CD4-positive, alpha-beta memory T cell (primary cell): ENCODE data around the gene CLNS1A. TPM values are rescaled to one million over a fixed set of nuclear protein-coding genes. Genes with fewer than 3 reads are reported as not detected.
"Not testable (repeated sequence)": the region's sequence is repeated elsewhere in the genome, so short reads cannot be mapped to it uniquely, and the experiment has no call there.

ENCODE experiments used
- CTCF ChIA-PET: fragments of 350-600 bp; sonication (Branson Sonifier 250); formaldehyde crosslinking; loops from one replicate; lab custom pipeline; 2021; ENCODE audit warnings: inconsistent platforms; ENCODE audit not compliant: partially characterized antibody; lab: Charles Lee
- POLR2A ChIA-PET: fragments of 350-600 bp; sonication (Branson Sonifier 250); formaldehyde crosslinking; loops from one replicate; lab custom pipeline; 2021; ENCODE audit not compliant: partially characterized antibody; lab: Charles Lee
- DNase-seq, 5 donors: peaks; one replicate each; pipeline versions ENCODE4 v3.0.0 to v3.0.0-alpha.2; 2020 to 2022; ENCODE audit warnings: mixed read lengths in 1 of 5
- H3K27ac ChIP-seq: one replicate; pipeline ENCODE4 v1.7.0; 2013; ENCODE audit warnings: low read depth, low read length
- H3K27me3 ChIP-seq: 2 replicates; pipeline ENCODE4 v1.7.0; 2013; ENCODE audit warnings: mild to moderate bottlenecking, low read length, moderate library complexity; ENCODE audit not compliant: insufficient read depth
- H3K36me3 ChIP-seq: 2 replicates; pipeline ENCODE4 v1.7.0; 2013; ENCODE audit warnings: mild to moderate bottlenecking, low read length, moderate library complexity; ENCODE audit not compliant: insufficient read depth
- H3K4me1 ChIP-seq: 2 replicates; pipeline ENCODE4 v1.7.0; 2013; ENCODE audit warnings: mild to moderate bottlenecking, low read length, moderate library complexity; ENCODE audit not compliant: insufficient read depth
- H3K4me3 ChIP-seq, 2 donors: one replicate each; pipeline ENCODE4 v1.7.0; 2013; ENCODE audit warnings: low read length in 2 of 2, mild to moderate bottlenecking in 1 of 2
- H3K9me3 ChIP-seq, 2 donors: one replicate each; pipeline ENCODE4 v1.7.0; 2013; ENCODE audit warnings: low read length in 2 of 2, control low read depth in 1 of 2; ENCODE audit not compliant: control insufficient read depth in 1 of 2
- H3K27ac Mint-ChIP-seq, 7 donors: one replicate each; pipeline ENCODE4 v1.8.0; 2020 to 2021; ENCODE audit warnings: mixed read lengths in 7 of 7, mild to moderate bottlenecking in 6 of 7, inconsistent platforms in 3 of 7, moderate library complexity in 3 of 7
- H3K27me3 Mint-ChIP-seq, 2 donors: one replicate each; pipeline ENCODE4 v1.8.0; 2020 to 2021; ENCODE audit warnings: mixed read lengths in 2 of 2
- H3K36me3 Mint-ChIP-seq, 2 donors: one replicate each; pipeline ENCODE4 v1.8.0; 2020 to 2021; ENCODE audit warnings: mixed read lengths in 2 of 2, inconsistent platforms in 1 of 2, mild to moderate bottlenecking in 1 of 2
- H3K4me1 Mint-ChIP-seq, 4 donors: one replicate each; pipeline ENCODE4 v1.8.0; 2020 to 2021; ENCODE audit warnings: mixed read lengths in 4 of 4, mild to moderate bottlenecking in 1 of 4
- H3K4me3 Mint-ChIP-seq, 8 donors: one replicate each; pipeline ENCODE4 v1.8.0; 2020 to 2021; ENCODE audit warnings: mixed read lengths in 8 of 8, mild to moderate bottlenecking in 7 of 8, moderate library complexity in 6 of 8, inconsistent platforms in 3 of 8
- H3K9me3 Mint-ChIP-seq, 8 donors: one replicate each; pipeline ENCODE4 v1.8.0; 2020 to 2021; ENCODE audit warnings: mixed read lengths in 8 of 8, mild to moderate bottlenecking in 5 of 8, inconsistent platforms in 3 of 8, moderate library complexity in 1 of 8
- intact Hi-C: fragments of 100-400 bp; cut with micrococcal nuclease; formaldehyde crosslinking; loops from one replicate; pipeline ENCODE4 v1.15.1; 2023
- polyA plus RNA-seq, 2 donors: library from polyadenylated mRNA; unstranded; fragments of 300-500 nt; fragmentation: Illumina TruSeq; gene quantifications; one replicate each; pipeline ENCODE4 v1.2.3, GENCODE V29; 2021
- total RNA-seq, 2 experiments: library from RNA; stranded (reverse); gene quantifications; one replicate each; pipeline ENCODE4 v1.2.3, GENCODE V29; 2021

CLNS1A gene
- total and polyA plus RNA-seq, 4 experiments from 2014 or later, result 114 to 160 (median 117) TPM

- H3K27ac Mint-ChIP-seq, result no peak overlapping the region
- intact Hi-C loops, result no loop called here
Observed at GRCh38 chr11:77650123-77650522, 12.5 kb upstream of the CLNS1A start.

GRCh38 chr11:77647654-77648305 lies 10.2 kb upstream of the CLNS1A start:
- H3K4me3 Mint-ChIP-seq, result no peak overlapping the region
- POLR2A ChIA-PET, result no interaction called here
- Histone ChIP-seq H3K27me3 (no peaks in the 10 kb centered on the region), H3K36me3 (no peaks in the 10 kb centered on the region), H3K27ac (no peak overlapping the region), H3K4me3 (no peak overlapping the region), H3K9me3 (no peaks in the 10 kb centered on the region), H3K4me1 (no peaks in the 10 kb centered on the region)
- DNase-seq, result no peak
- CTCF ChIA-PET, result no interaction called here
- H3K27me3 Mint-ChIP-seq, result peaks cover 6 to 12% of the 10 kb centered on the region in 2 donors
- H3K27ac Mint-ChIP-seq, result no peak overlapping the region
- intact Hi-C loops, result no loop called here
- no peaks in the 10 kb centered on the region for H3K4me1 Mint-ChIP-seq
- no peaks in the 10 kb centered on the region for H3K36me3 Mint-ChIP-seq
- no peaks in the 10 kb centered on the region for H3K9me3 Mint-ChIP-seq

More at GRCh38 chr11:77650123-77650522, 12.5 kb upstream of the CLNS1A start:
- H3K4me1 Mint-ChIP-seq, result no peaks in the 10 kb centered on the region
- Histone ChIP-seq H3K27me3 (no peaks in the 10 kb centered on the region), H3K4me3 (no peak overlapping the region), H3K27ac (no peak overlapping the region), H3K36me3 (no peaks in the 10 kb centered on the region), H3K4me1 (no peaks in the 10 kb centered on the region), H3K9me3 (no peaks in the 10 kb centered on the region)
- no peak for DNase-seq
- H3K4me3 Mint-ChIP-seq, result no peak overlapping the region
- H3K36me3 Mint-ChIP-seq, result no peaks in the 10 kb centered on the region
- POLR2A ChIA-PET, result no interaction called here
- CTCF ChIA-PET, result interaction anchor here (0.7 kb wide), 1 partner anchor 9 kb away, joined by 3 read pairs; no protein-coding TSS in a partner anchor
- H3K27me3 Mint-ChIP-seq, result peaks cover 6% of the 10 kb centered on the region in 2 donors
- no peaks in the 10 kb centered on the region for H3K9me3 Mint-ChIP-seq

GRCh38 chr11:77644887-77645286 lies 7.3 kb upstream of the CLNS1A start:
- intact Hi-C loops, result no loop called here
- Mint-ChIP-seq H3K4me3 (no peak overlapping the region), H3K36me3 (no peaks in the 10 kb centered on the region), H3K4me1 (no peaks in the 10 kb centered on the region), H3K9me3 (peaks cover 0 to 6% (median 0%) of the 10 kb centered on the region in 8 donors), H3K27me3 (peaks cover 9 to 10% of the 10 kb centered on the region in 2 donors), H3K27ac (no peak overlapping the region)
- H3K4me3 ChIP-seq, result no peak overlapping the region
- ChIA-PET POLR2A (no interaction called here), CTCF (interaction anchor here (0.6 kb wide), 1 partner anchor 843 kb away, joined by 5 read pairs; no protein-coding TSS in a partner anchor)
- DNase-seq, result no peak
- no peaks in the 10 kb centered on the region for H3K27me3 ChIP-seq
- no peaks in the 10 kb centered on the region for H3K4me1 ChIP-seq
- H3K36me3 ChIP-seq, result no peaks in the 10 kb centered on the region
- H3K9me3 ChIP-seq, result no peaks in the 10 kb centered on the region
- H3K27ac ChIP-seq, result no peak overlapping the region

- intact Hi-C loops, result no loop called here
- no peak overlapping the region for H3K4me3 Mint-ChIP-seq
- no peaks in the 10 kb centered on the region for H3K36me3 ChIP-seq
- H3K9me3 ChIP-seq, result no peaks in the 10 kb centered on the region
- H3K36me3 Mint-ChIP-seq, result peaks cover 3 to 7% of the 10 kb centered on the region in 2 donors
- no peak overlapping the region for H3K27ac Mint-ChIP-seq
- H3K4me3 ChIP-seq, result no peak overlapping the region
- H3K4me1 ChIP-seq, result peaks cover 6% of the 10 kb centered on the region
- CTCF ChIA-PET, result no interaction called here
- no peaks in the 10 kb centered on the region for H3K27me3 ChIP-seq
- DNase-seq, result no peak
- H3K27me3 Mint-ChIP-seq, result peaks cover 7 to 9% of the 10 kb centered on the region in 2 donors
- no peak overlapping the region for H3K27ac ChIP-seq
- peaks cover 7 to 10% (median 9%) of the 10 kb centered on the region in 4 donors for H3K4me1 Mint-ChIP-seq
- peaks cover 0 to 6% (median 0%) of the 10 kb centered on the region in 8 donors for H3K9me3 Mint-ChIP-seq
- POLR2A ChIA-PET, result no interaction called here
Observed at GRCh38 chr11:77642228-77642627, 4.6 kb upstream of the CLNS1A start.

GRCh38 chr11:77636731-77637344 lies 756 bp downstream of the CLNS1A start:
- H3K4me3 Mint-ChIP-seq, result peak overlapping the region; percentile 95 to 99 (median 97)
- no peaks in the 10 kb centered on the region for H3K27me3 ChIP-seq
- H3K27ac ChIP-seq, result peak overlapping the region; percentile 68
- peaks cover 10 to 20% of the 10 kb centered on the region in 2 donors for H3K36me3 Mint-ChIP-seq
- peaks cover 32 to 53% (median 43%) of the 10 kb centered on the region in 4 donors for H3K4me1 Mint-ChIP-seq
- H3K4me1 ChIP-seq, result peaks cover 36% of the 10 kb centered on the region
- H3K27me3 Mint-ChIP-seq, result peaks cover 0 to 5% of the 10 kb centered on the region in 2 donors
- intact Hi-C loops, result loop anchor here (1.0 to 10.0 kb wide), 2 partner anchors 183 to 358 kb away; partner anchors contain the start of genes INTS4 and RSF1
- H3K9me3 Mint-ChIP-seq, result peaks cover 0 to 4% (median 0%) of the 10 kb centered on the region in 8 donors
- DNase-seq, result no peak
- H3K27ac Mint-ChIP-seq, result peak overlapping the region in 6 of 7 donors; percentile 30 to 93 (median 81)
- H3K36me3 ChIP-seq, result no peaks in the 10 kb centered on the region
- CTCF ChIA-PET, result no interaction called here
- H3K4me3 ChIP-seq, result peak overlapping the region; percentile 8 to 64
- POLR2A ChIA-PET, result interaction anchor here (1.8 to 1.9 kb wide), 2 partner anchors 183 to 358 kb away, joined by 6 read pairs; partner anchors contain the start of genes INTS4 and RSF1
- H3K9me3 ChIP-seq, result no peaks in the 10 kb centered on the region

GRCh38 chr11:77633926-77634325 lies 3.7 kb downstream of the CLNS1A start:
- H3K36me3 Mint-ChIP-seq, result peaks cover 10 to 28% of the 10 kb centered on the region in 2 donors
- POLR2A ChIA-PET, H3K4me3 Mint-ChIP-seq, H3K27me3 Mint-ChIP-seq, H3K9me3 Mint-ChIP-seq, H3K4me3 ChIP-seq, H3K27ac ChIP-seq, CTCF ChIA-PET, H3K36me3 ChIP-seq, H3K9me3 ChIP-seq, DNase-seq, H3K27me3 ChIP-seq, H3K27ac Mint-ChIP-seq: not testable (repeated sequence)
- H3K4me1 Mint-ChIP-seq, result peaks cover 41 to 73% (median 57%) of the 10 kb centered on the region in 4 donors
- intact Hi-C loops, result loop anchor here (10.0 kb wide), 1 partner anchor 361 kb away; the partner anchor contains the start of gene INTS4
- peaks cover 52% of the 10 kb centered on the region for H3K4me1 ChIP-seq

GRCh38 chr11:77630157-77630710 lies 7.4 kb downstream of the CLNS1A start:
- ChIA-PET POLR2A (no interaction called here), CTCF (no interaction called here)
- Mint-ChIP-seq H3K27me3 (no peaks in the 10 kb centered on the region), H3K9me3 (no peaks in the 10 kb centered on the region), H3K36me3 (peaks cover 7 to 40% of the 10 kb centered on the region in 2 donors), H3K27ac (peak overlapping the region in 4 of 7 donors; percentile 28 to 80 (median 52)), H3K4me1 (peaks cover 23 to 44% (median 34%) of the 10 kb centered on the region in 4 donors), H3K4me3 (peak overlapping the region in 2 of 8 donors; percentile 53 to 59)
- no peak for DNase-seq
- peak overlapping the region; percentile 0 for H3K27ac ChIP-seq
- H3K4me3 ChIP-seq, result no peak overlapping the region
- peaks cover 10% of the 10 kb centered on the region for H3K36me3 ChIP-seq
- H3K27me3 ChIP-seq, result no peaks in the 10 kb centered on the region
- H3K4me1 ChIP-seq, result peaks cover 28% of the 10 kb centered on the region
- no peaks in the 10 kb centered on the region for H3K9me3 ChIP-seq
- intact Hi-C loops, result loop anchor here (10.0 kb wide), 1 partner anchor 365 kb away; the partner anchor contains the start of gene INTS4
